Liver (tissue), 3 donors: Measurements from ENCODE around the gene CFAP97.

Experiments used
- CTCF ChIP-seq: fragments of 150-350 bp; IDR thresholded peaks from 2 replicates; pipeline ENCODE4 v1.5.1; 2017; ENCODE audit warnings: improper control_type of control experiment, low read depth, low read length; ENCODE audit not compliant: missing input control
- EGR1 ChIP-seq, 2 donors: IDR thresholded peaks; 2 replicates each; pipeline ENCODE4 v1.6.1; 2016 to 2018; ENCODE audit warnings: antibody characterized with exemption in 2 of 2, low read depth in 2 of 2
- FOXA1 ChIP-seq: IDR thresholded peaks from 2 replicates; pipeline ENCODE4 v1.6.1; 2016; ENCODE audit warnings: antibody characterized with exemption
- GABPA ChIP-seq, 2 donors: IDR thresholded peaks in 1 of 2; conservative IDR thresholded peaks in 1 of 2; 2 replicates each; pipeline ENCODE4 v1.6.1; 2016; ENCODE audit warnings: antibody characterized with exemption in 2 of 2, mild to moderate bottlenecking in 1 of 2, moderate library complexity in 1 of 2
- JUND ChIP-seq, 2 donors: IDR thresholded peaks; 2 replicates each; pipeline ENCODE4 v1.6.1; 2016; ENCODE audit warnings: antibody characterized with exemption in 2 of 2
- RAD21 ChIP-seq, 2 donors: IDR thresholded peaks; 2 replicates each; pipeline ENCODE4 v1.6.1; 2016; ENCODE audit warnings: antibody characterized with exemption in 2 of 2, mild to moderate bottlenecking in 2 of 2
- RXRA ChIP-seq, 2 donors: IDR thresholded peaks; 2 replicates each; pipeline ENCODE4 v1.6.1; 2017 to 2018; ENCODE audit warnings: antibody characterized with exemption in 2 of 2, mild to moderate bottlenecking in 1 of 2
- SP1 ChIP-seq: IDR thresholded peaks from 2 replicates; pipeline ENCODE4 v1.6.1; 2018; ENCODE audit warnings: antibody characterized with exemption, mild to moderate bottlenecking
- TAF1 ChIP-seq: conservative IDR thresholded peaks from 2 replicates; pipeline ENCODE4 v1.6.1; 2016; ENCODE audit warnings: antibody characterized with exemption, mild to moderate bottlenecking
- YY1 ChIP-seq: IDR thresholded peaks from 2 replicates; pipeline ENCODE4 v1.6.1; 2016; ENCODE audit warnings: antibody characterized with exemption, mild to moderate bottlenecking
- ZBTB33 ChIP-seq: IDR thresholded peaks from 2 replicates; pipeline ENCODE4 v1.6.1; 2016; ENCODE audit warnings: antibody characterized with exemption
- TF ChIP-seq, protein P1 (sequence below): IDR thresholded peaks from 2 replicates; pipeline ENCODE4 v1.6.1; 2016; ENCODE audit warnings: antibody characterized with exemption, mild to moderate bottlenecking
- TF ChIP-seq, protein P2 (sequence below): IDR thresholded peaks from 2 replicates; pipeline ENCODE4 v1.6.1; 2016; ENCODE audit warnings: antibody characterized with exemption
- TF ChIP-seq, protein P3 (sequence below): IDR thresholded peaks from 2 replicates; pipeline ENCODE4 v1.6.1; 2016; ENCODE audit warnings: antibody characterized with exemption
- donor health status: healthy.
- donor health status: healthy.

- TF ChIP-seq CTCF (no peak), TAF1 (no peak), RAD21 (IDR thresholded peaks at IDR 0.05) (no peak), FOXA1 (no peak), YY1 (no peak), JUND (IDR thresholded peaks at IDR 0.05) (no peak), GABPA (IDR thresholded peaks at IDR 0.05 in 1 of 2, conservative IDR thresholded peaks at IDR 0.05 in 1 of 2) (no peak), SP1 (no peak), EGR1 (IDR thresholded peaks at IDR 0.05; ENCODE audit: low read depth in 2 of 2) (no peak), RXRA (IDR thresholded peaks at IDR 0.05) (no peak), ZBTB33 (no peak)
- TF ChIP-seq, protein P1, sequence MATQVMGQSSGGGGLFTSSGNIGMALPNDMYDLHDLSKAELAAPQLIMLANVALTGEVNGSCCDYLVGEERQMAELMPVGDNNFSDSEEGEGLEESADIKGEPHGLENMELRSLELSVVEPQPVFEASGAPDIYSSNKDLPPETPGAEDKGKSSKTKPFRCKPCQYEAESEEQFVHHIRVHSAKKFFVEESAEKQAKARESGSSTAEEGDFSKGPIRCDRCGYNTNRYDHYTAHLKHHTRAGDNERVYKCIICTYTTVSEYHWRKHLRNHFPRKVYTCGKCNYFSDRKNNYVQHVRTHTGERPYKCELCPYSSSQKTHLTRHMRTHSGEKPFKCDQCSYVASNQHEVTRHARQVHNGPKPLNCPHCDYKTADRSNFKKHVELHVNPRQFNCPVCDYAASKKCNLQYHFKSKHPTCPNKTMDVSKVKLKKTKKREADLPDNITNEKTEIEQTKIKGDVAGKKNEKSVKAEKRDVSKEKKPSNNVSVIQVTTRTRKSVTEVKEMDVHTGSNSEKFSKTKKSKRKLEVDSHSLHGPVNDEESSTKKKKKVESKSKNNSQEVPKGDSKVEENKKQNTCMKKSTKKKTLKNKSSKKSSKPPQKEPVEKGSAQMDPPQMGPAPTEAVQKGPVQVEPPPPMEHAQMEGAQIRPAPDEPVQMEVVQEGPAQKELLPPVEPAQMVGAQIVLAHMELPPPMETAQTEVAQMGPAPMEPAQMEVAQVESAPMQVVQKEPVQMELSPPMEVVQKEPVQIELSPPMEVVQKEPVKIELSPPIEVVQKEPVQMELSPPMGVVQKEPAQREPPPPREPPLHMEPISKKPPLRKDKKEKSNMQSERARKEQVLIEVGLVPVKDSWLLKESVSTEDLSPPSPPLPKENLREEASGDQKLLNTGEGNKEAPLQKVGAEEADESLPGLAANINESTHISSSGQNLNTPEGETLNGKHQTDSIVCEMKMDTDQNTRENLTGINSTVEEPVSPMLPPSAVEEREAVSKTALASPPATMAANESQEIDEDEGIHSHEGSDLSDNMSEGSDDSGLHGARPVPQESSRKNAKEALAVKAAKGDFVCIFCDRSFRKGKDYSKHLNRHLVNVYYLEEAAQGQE, result no peak
- TF ChIP-seq, protein P2, sequence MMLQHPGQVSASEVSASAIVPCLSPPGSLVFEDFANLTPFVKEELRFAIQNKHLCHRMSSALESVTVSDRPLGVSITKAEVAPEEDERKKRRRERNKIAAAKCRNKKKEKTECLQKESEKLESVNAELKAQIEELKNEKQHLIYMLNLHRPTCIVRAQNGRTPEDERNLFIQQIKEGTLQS, result no peak
- TF ChIP-seq, protein P3, sequence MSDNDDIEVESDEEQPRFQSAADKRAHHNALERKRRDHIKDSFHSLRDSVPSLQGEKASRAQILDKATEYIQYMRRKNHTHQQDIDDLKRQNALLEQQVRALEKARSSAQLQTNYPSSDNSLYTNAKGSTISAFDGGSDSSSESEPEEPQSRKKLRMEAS, result no peak
Observed at GRCh38 chr4:185243879-185244278, 40.1 kb upstream of the CFAP97 start.
